SU-DHL-6 (cell line): ENCODE data around the gene AKIRIN2.
"Not testable (repeated sequence)": the region's sequence is repeated elsewhere in the genome, so short reads cannot be mapped to it uniquely, and the experiment has no call there.

Experiments used
- CTCF ChIP-seq: fragments of 200-600 bp; sonication (generic); IDR thresholded peaks from one replicate; pipeline ENCODE4 v1.5.1; 2017; ENCODE audit warnings: antibody characterized with exemption, mild to moderate bottlenecking, low read length, moderate library complexity; ENCODE audit not compliant: insufficient read depth, poor library complexity, severe bottlenecking
- EZH2phosphoT487 ChIP-seq: fragments of 200-600 bp; sonication (generic), shearing (Covaris generic); conservative IDR thresholded peaks from 2 replicates; pipeline ENCODE4 v1.6.1; 2018; ENCODE audit warnings: mild to moderate bottlenecking, antibody characterized with exemption, low read length, moderate library complexity, mixed read lengths

GRCh38 chr6:87708581-87709427 lies 6.8 kb upstream of the AKIRIN2 start:
- TF ChIP-seq CTCF, EZH2phosphoT487: not testable (repeated sequence)
